AG04450 (cell line): ENCODE results near the gene LRP3. TPM values are rescaled to one million over a fixed set of nuclear protein-coding genes. Genes with fewer than 3 reads are reported as not detected.

ENCODE experiments used
- CTCF ChIA-PET: fragments of 300-600, 350-600 bp; formaldehyde crosslinking; extraction: SDS; loops from one replicate; lab custom pipeline; 2022; ENCODE audit warnings: antibody characterized with exemption, inconsistent platforms; lab: Charles Lee
- POLR2A ChIA-PET: fragments of 350-600 bp; formaldehyde crosslinking; extraction: SDS; loops from one replicate; lab custom pipeline; 2021; ENCODE audit warnings: antibody characterized with exemption, inconsistent platforms; lab: Yijun Ruan, JAX
- DNase-seq: peaks from one replicate; pipeline ENCODE4 v3.0.0-alpha.2; 2011; ENCODE audit warnings: low read depth, low spot score
- H3K27ac ChIP-seq: one replicate; pipeline ENCODE4 v1.5.1; 2012; ENCODE audit warnings: low read depth, low read length, control low read depth
- H3K27me3 ChIP-seq: one replicate; pipeline ENCODE4 v1.6.0; 2012; ENCODE audit warnings: low read length; ENCODE audit not compliant: control insufficient read depth, insufficient read depth
- H3K4me3 ChIP-seq: 2 replicates; pipeline ENCODE4 v1.5.1; 2011; ENCODE audit warnings: mild to moderate bottlenecking, low read depth, low read length, control low read depth
- H3K9me3 ChIP-seq: 2 replicates; pipeline ENCODE4 v1.5.1; 2012; ENCODE audit warnings: low read length; ENCODE audit not compliant: control insufficient read depth, insufficient read depth
- polyA plus RNA-seq: library from polyadenylated mRNA; depleted of rRNA; stranded (reverse); fragments of >200 nt; gene quantifications from 2 replicates; pipeline ENCODE4 v1.2.3, GENCODE V29; 2011
- TF ChIP-seq, protein P1 (sequence below): IDR thresholded peaks from 2 replicates; pipeline ENCODE4 v1.5.1; 2011; ENCODE audit warnings: low read depth, low read length, control low read depth, inconsistent platforms

The LRP3 gene
- polyA plus RNA-seq, 1 experiment, result 9.5 TPM

DNA sequence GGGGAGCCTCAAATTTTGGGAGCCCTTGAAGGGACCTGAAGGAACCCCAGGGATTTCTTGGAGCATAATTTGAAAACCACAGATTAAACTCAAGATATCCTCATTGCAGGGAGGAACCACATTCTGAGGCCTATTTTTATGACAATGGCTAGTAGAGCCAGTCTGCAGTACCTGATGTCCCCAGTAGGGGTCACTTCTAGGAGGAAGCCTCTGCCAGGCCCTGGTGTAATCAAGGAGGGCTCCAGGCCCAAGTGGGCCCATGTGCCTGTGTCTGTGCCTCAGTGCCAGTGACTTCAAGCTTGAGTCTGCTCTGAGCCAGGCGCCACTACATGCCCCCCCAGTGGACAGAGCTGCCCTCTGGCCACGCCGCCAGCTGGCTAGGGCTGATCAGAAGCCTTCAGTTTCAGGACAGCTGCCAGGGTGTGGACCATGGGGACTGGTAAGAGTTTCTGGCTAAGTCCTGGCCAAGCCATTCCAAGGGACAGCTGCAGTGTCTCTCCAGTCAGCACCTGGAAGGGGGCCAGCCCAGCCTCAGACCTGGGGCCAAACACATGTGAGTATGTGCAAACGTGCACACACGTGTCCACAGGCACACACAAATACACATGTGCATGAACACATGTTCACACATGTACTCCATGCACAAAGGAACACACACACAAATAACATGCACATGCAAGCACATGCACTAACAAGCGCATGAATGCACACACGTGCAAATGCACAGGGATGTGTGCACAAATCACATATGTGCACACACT is 52.0 kb downstream of the LRP3 start:
- peaks cover 5% of the 10 kb centered on the region for H3K9me3 ChIP-seq
- ChIA-PET POLR2A (no interaction called here), CTCF (interaction anchor here (0.7 to 1.5 kb wide), 3 partner anchors 10 to 160 kb away, joined by 3 to 7 read pairs (median 6); no protein-coding TSS in a partner anchor)
- H3K27ac ChIP-seq, result no peak overlapping the region
- DNase-seq, result no peak
- H3K4me3 ChIP-seq, result no peak overlapping the region
- TF ChIP-seq, protein P1, sequence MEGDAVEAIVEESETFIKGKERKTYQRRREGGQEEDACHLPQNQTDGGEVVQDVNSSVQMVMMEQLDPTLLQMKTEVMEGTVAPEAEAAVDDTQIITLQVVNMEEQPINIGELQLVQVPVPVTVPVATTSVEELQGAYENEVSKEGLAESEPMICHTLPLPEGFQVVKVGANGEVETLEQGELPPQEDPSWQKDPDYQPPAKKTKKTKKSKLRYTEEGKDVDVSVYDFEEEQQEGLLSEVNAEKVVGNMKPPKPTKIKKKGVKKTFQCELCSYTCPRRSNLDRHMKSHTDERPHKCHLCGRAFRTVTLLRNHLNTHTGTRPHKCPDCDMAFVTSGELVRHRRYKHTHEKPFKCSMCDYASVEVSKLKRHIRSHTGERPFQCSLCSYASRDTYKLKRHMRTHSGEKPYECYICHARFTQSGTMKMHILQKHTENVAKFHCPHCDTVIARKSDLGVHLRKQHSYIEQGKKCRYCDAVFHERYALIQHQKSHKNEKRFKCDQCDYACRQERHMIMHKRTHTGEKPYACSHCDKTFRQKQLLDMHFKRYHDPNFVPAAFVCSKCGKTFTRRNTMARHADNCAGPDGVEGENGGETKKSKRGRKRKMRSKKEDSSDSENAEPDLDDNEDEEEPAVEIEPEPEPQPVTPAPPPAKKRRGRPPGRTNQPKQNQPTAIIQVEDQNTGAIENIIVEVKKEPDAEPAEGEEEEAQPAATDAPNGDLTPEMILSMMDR, result peak; percentile 52
- H3K27me3 ChIP-seq, result no peaks in the 10 kb centered on the region

- ChIA-PET POLR2A (no interaction called here), CTCF (interaction anchor here (0.7 to 1.5 kb wide), 4 partner anchors 10 to 159 kb away, joined by 3 to 7 read pairs (median 4); no protein-coding TSS in a partner anchor)
- Histone ChIP-seq H3K27me3 (no peaks in the 10 kb centered on the region), H3K4me3 (no peak overlapping the region), H3K27ac (no peak overlapping the region), H3K9me3 (peaks cover 5% of the 10 kb centered on the region)
- DNase-seq, result no peak
- TF ChIP-seq, protein P1, result no peak
These were observed 52.7 kb downstream of the LRP3 start for GRCh38 chr19:33246709-33247440.

- ChIA-PET POLR2A (no interaction called here), CTCF (interaction anchor here (1.1 kb wide), 1 partner anchor 12 kb away, joined by 3 read pairs; no protein-coding TSS in a partner anchor)
- Histone ChIP-seq H3K27me3 (no peaks in the 10 kb centered on the region), H3K27ac (no peak overlapping the region), H3K4me3 (no peak overlapping the region), H3K9me3 (peaks cover 5% of the 10 kb centered on the region)
- TF ChIP-seq, protein P1, result no peak
- no peak for DNase-seq
These were observed 53.3 kb downstream of the LRP3 start for GRCh38 chr19:33247441-33247819.

DNA sequence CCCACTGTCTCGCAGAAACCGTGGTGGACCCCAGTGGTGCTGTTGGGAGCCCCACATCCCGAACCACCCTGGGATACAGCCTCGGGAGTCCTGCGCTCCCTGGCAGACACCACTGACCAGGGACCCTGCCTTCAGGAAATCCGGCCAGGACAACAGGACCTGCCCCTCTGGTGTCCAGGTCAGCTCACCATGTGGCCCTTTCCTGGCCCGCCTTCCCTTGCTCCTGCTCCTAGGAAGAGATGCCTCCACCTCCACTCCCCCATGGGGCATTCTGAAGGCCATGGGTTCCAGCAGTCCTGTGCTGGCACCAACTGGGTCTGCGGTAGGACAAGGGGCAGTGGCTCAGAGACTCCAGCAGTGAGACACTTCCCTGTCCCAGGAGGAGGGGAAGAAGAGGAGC is 54.0 kb downstream of the LRP3 start:
- TF ChIP-seq, protein P1, result no peak
- no peak overlapping the region for H3K27ac ChIP-seq
- POLR2A ChIA-PET, result no interaction called here
- CTCF ChIA-PET, result no interaction called here
- peaks cover 5% of the 10 kb centered on the region for H3K9me3 ChIP-seq
- no peak for DNase-seq
- H3K27me3 ChIP-seq, result no peaks in the 10 kb centered on the region
- H3K4me3 ChIP-seq, result no peak overlapping the region

DNA sequence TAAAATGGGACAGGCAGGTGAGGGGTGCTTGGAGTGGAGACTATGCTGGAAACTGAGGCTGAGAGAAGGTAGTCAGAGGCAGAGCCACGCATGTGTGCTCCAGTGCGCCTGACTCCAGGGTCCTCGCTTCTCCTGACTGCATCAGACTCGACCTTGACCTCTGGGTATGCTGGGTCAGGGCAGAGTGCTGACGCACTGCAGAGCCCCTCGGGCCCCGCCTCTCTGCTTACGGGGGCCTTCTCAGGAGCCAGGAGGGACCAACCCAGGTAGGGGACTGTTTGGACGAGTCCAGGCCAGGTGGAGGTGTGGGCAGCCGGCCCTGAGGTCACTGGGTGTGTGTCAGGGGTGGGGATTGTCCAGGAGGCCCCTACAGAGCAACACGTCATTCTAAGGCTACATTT is 54.4 kb downstream of the LRP3 start:
- no peaks in the 10 kb centered on the region for H3K27me3 ChIP-seq
- POLR2A ChIA-PET, result no interaction called here
- H3K4me3 ChIP-seq, result no peak overlapping the region
- H3K9me3 ChIP-seq, result peaks cover 5% of the 10 kb centered on the region
- TF ChIP-seq, protein P1, result no peak
- DNase-seq, result no peak
- no peak overlapping the region for H3K27ac ChIP-seq
- CTCF ChIA-PET, result no interaction called here
